ENCODE measurements around the gene RAD9A. TPM values are rescaled to one million over a fixed set of nuclear protein-coding genes. Genes with fewer than 3 reads are reported as not detected.

Gene RAD9A
- total and polyA plus RNA-seq, 9 of the 15 experiments (the other 6 are each of a cell fraction or from before 2014, with no cell fraction given): 1.4 to 41.2 (median 16.1) TPM

DNA sequence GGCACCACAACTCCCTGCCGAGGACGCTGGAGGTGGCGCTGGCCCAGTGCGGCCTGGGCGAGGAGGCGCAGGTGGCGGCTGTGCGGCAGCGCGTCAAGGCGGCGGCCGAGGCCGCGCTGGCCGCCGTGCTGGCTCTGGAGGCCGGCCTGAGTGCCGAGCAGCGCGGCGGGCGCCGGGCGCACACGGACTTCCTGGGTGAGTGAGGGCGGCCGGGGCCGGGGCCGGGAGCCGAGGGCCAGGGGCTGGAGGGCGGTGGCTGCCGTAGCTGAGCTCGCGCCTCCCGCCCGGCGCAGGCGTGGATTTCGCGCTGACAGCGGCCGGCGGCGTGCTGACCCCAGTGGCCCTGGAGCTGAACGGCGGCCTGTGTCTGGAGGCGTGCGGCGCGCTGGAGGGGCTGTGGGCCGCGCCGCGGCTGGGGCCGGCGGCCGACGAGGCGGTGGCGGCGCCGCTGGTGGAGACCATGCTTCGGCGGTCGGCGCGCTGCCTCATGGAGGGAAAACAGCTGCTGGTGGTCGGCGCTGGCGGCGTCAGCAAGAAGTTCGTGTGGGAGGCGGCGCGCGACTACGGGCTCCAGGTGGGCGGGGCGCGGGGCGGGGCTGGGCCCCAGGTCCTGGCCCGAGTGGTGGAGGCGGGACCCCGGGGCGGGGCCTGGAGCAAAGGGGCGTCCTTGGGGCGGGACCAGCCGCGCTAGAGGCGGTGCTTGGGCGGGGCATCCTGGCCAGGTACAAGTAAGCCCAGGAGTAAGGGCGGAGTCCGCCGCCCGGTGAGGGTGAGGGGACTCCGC, 29.1 kb downstream of the RAD9A start (continued):
- TF ChIP-seq, protein P1, sequence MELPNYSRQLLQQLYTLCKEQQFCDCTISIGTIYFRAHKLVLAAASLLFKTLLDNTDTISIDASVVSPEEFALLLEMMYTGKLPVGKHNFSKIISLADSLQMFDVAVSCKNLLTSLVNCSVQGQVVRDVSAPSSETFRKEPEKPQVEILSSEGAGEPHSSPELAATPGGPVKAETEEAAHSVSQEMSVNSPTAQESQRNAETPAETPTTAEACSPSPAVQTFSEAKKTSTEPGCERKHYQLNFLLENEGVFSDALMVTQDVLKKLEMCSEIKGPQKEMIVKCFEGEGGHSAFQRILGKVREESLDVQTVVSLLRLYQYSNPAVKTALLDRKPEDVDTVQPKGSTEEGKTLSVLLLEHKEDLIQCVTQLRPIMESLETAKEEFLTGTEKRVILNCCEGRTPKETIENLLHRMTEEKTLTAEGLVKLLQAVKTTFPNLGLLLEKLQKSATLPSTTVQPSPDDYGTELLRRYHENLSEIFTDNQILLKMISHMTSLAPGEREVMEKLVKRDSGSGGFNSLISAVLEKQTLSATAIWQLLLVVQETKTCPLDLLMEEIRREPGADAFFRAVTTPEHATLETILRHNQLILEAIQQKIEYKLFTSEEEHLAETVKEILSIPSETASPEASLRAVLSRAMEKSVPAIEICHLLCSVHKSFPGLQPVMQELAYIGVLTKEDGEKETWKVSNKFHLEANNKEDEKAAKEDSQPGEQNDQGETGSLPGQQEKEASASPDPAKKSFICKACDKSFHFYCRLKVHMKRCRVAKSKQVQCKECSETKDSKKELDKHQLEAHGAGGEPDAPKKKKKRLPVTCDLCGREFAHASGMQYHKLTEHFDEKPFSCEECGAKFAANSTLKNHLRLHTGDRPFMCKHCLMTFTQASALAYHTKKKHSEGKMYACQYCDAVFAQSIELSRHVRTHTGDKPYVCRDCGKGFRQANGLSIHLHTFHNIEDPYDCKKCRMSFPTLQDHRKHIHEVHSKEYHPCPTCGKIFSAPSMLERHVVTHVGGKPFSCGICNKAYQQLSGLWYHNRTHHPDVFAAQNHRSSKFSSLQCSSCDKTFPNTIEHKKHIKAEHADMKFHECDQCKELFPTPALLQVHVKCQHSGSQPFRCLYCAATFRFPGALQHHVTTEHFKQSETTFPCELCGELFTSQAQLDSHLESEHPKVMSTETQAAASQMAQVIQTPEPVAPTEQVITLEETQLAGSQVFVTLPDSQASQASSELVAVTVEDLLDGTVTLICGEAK (IDR thresholded peaks at IDR 0.05): no peak
- TF ChIP-seq, protein P1 (CRISPR knock-in tag; IDR thresholded peaks at IDR 0.05): no peak
- no peak for TF ChIP-seq HSF4 (CRISPR knock-in tag; IDR thresholded peaks at IDR 0.05; ENCODE audit: borderline replicate concordance)
- no peak for TF ChIP-seq BMI1 (IDR thresholded peaks at IDR 0.05; ENCODE audit: low read length)
- TF ChIP-seq CHD4 (IDR thresholded peaks at IDR 0.05; ENCODE audit: insufficient read depth, insufficient replicate concordance, low read depth, low read length, poor library complexity, severe bottlenecking): no peak
- no peak for TF ChIP-seq SREBF2 (CRISPR knock-in tag; IDR thresholded peaks at IDR 0.05)
- TF ChIP-seq, protein P2, sequence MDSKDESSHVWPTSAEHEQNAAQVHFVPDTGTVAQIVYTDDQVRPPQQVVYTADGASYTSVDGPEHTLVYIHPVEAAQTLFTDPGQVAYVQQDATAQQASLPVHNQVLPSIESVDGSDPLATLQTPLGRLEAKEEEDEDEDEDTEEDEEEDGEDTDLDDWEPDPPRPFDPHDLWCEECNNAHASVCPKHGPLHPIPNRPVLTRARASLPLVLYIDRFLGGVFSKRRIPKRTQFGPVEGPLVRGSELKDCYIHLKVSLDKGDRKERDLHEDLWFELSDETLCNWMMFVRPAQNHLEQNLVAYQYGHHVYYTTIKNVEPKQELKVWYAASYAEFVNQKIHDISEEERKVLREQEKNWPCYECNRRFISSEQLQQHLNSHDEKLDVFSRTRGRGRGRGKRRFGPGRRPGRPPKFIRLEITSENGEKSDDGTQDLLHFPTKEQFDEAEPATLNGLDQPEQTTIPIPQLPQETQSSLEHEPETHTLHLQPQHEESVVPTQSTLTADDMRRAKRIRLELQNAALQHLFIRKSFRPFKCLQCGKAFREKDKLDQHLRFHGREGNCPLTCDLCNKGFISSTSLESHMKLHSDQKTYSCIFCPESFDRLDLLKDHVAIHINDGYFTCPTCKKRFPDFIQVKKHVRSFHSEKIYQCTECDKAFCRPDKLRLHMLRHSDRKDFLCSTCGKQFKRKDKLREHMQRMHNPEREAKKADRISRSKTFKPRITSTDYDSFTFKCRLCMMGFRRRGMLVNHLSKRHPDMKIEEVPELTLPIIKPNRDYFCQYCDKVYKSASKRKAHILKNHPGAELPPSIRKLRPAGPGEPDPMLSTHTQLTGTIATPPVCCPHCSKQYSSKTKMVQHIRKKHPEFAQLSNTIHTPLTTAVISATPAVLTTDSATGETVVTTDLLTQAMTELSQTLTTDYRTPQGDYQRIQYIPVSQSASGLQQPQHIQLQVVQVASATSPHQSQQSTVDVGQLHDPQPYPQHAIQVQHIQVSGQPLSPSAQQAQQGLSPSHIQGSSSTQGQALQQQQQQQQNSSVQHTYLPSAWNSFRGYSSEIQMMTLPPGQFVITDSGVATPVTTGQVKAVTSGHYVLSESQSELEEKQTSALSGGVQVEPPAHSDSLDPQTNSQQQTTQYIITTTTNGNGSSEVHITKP (IDR thresholded peaks at IDR 0.05; ENCODE audit: partially characterized antibody): no peak
- no peak for TF ChIP-seq GATAD2A (IDR thresholded peaks at IDR 0.05)
- no peak for TF ChIP-seq TAF15 (IDR thresholded peaks at IDR 0.05; ENCODE audit: low read depth, low read length)
- TF ChIP-seq PPARD (CRISPR knock-in tag; IDR thresholded peaks at IDR 0.05): no peak
- no peak for TF ChIP-seq PTRF (tag; IDR thresholded peaks at IDR 0.05)
- no peak for TF ChIP-seq ZNF253 (CRISPR knock-in tag; conservative IDR thresholded peaks at IDR 0.05)
- TF ChIP-seq ZNF224 (CRISPR knock-in tag; IDR thresholded peaks at IDR 0.05): no peak
- TF ChIP-seq KLF10 (CRISPR knock-in tag; IDR thresholded peaks at IDR 0.05): no peak
- no peak for TF ChIP-seq TEAD1 (CRISPR knock-in tag; IDR thresholded peaks at IDR 0.05)
- TF ChIP-seq SLC30A9 (CRISPR knock-in tag; IDR thresholded peaks at IDR 0.05): no peak
- no peak for TF ChIP-seq ZNF324 (CRISPR knock-in tag; IDR thresholded peaks at IDR 0.05)
